Kasumi-1 (cell line): ENCODE measurements around the gene KCNG1.
"Not testable (repeated sequence)": the region's sequence is repeated elsewhere in the genome, so short reads cannot be mapped to it uniquely, and the experiment has no call there.

ENCODE experiments used
- DNase-seq, 2 experiments: peaks; one replicate each; lab custom pipeline; 2025; lab: John Stamatoyannopoulos, UW

KCNG1 gene

GRCh38 chr20:51022803-51023616, at the start of gene KCNG1:
TSS of gene KCNG1 (minus strand) at chr20:51023107. CDS start at chr20:51010338, 12,769 bp downstream.
- DNase-seq, result no peak

GRCh38 chr20:51070621-51071020, 47.7 kb upstream of the KCNG1 start:
- DNase-seq, result no peak

GRCh38 chr20:51067792-51068191, 44.9 kb upstream of the KCNG1 start:
- no peak for DNase-seq

- no peak for DNase-seq
Observed at GRCh38 chr20:51065615-51066014, 42.7 kb upstream of the KCNG1 start.

GRCh38 chr20:51064137-51064536, 41.2 kb upstream of the KCNG1 start:
- no peak for DNase-seq

- no peak for DNase-seq
Observed at GRCh38 chr20:51062065-51062464, 39.2 kb upstream of the KCNG1 start.

- no peak for DNase-seq
Observed at GRCh38 chr20:51061418-51062045, 38.6 kb upstream of the KCNG1 start.

- DNase-seq, result no peak
Observed at GRCh38 chr20:51060301-51060700, 37.4 kb upstream of the KCNG1 start.

- DNase-seq, result no peak
Observed at GRCh38 chr20:51059862-51060261, 37.0 kb upstream of the KCNG1 start.

- DNase-seq, result no peak
Observed at GRCh38 chr20:51058017-51058416, 35.1 kb upstream of the KCNG1 start.

- no peak for DNase-seq
Observed at GRCh38 chr20:51054233-51054632, 31.3 kb upstream of the KCNG1 start.

GRCh38 chr20:51050531-51051075, 27.7 kb upstream of the KCNG1 start:
- DNase-seq, result no peak

- no peak for DNase-seq
Observed at GRCh38 chr20:51046021-51046985, 23.4 kb upstream of the KCNG1 start.

GRCh38 chr20:51045492-51045891, 22.6 kb upstream of the KCNG1 start:
- DNase-seq, result not testable (repeated sequence)

GRCh38 chr20:51044796-51045195, 21.9 kb upstream of the KCNG1 start:
- no peak for DNase-seq

GRCh38 chr20:51043811-51044210, 20.9 kb upstream of the KCNG1 start:
- no peak for DNase-seq

- no peak for DNase-seq
Observed at GRCh38 chr20:51042657-51043247, 19.8 kb upstream of the KCNG1 start.

GRCh38 chr20:51042064-51042463, 19.2 kb upstream of the KCNG1 start:
- no peak for DNase-seq

GRCh38 chr20:51037532-51038115, 14.7 kb upstream of the KCNG1 start:
- DNase-seq, result no peak

GRCh38 chr20:51036827-51037531, 14.1 kb upstream of the KCNG1 start:
- no peak for DNase-seq

- no peak for DNase-seq
Observed at GRCh38 chr20:51036226-51036625, 13.3 kb upstream of the KCNG1 start.
